HG03521 (cell line): ENCODE data around the gene P2RY14.
A peak's percentile ranks its signal among the peaks of the same experiment; 100 is the strongest.

ENCODE experiments used
- ATAC-seq: cut with Tn5 transposase; IDR thresholded peaks from one replicate; pipeline ENCODE4 v1.9.1; 2021; ENCODE audit warnings: mild to moderate bottlenecking, moderate library complexity; ENCODE audit not compliant: unreplicated experiment

Gene P2RY14

GRCh38 chr3:151303751-151304150 lies 25.4 kb upstream of the P2RY14 start:
- no peak for ATAC-seq

DNA sequence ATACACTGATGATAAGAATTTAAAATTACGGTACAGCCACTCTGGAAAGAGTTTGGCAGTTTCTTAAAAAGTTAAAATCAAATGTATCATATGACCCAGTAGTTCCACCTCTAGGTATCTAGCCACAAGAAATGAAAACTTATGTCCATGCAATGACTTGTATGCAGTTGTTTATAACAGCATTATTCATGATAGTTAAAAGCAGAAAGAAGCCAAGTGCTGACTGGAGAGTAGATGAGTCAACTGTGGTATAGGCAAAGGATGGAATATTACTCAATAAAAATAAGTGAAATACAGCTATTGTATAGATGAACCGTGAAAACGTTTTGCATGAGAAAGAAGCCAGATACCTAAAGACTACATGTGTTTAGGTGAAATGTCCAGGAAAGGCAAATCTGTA lies 23.4 kb upstream of the P2RY14 start:
- no peak for ATAC-seq

- no peak for ATAC-seq
Measured at GRCh38 chr3:151300539-151300938, 22.2 kb upstream of the P2RY14 start.

GRCh38 chr3:151299006-151299405 lies 20.7 kb upstream of the P2RY14 start:
- ATAC-seq = no peak

- ATAC-seq = no peak
Measured at GRCh38 chr3:151297429-151297828, 19.1 kb upstream of the P2RY14 start.

- ATAC-seq = no peak
Measured at GRCh38 chr3:151296226-151296625, 17.9 kb upstream of the P2RY14 start.

DNA sequence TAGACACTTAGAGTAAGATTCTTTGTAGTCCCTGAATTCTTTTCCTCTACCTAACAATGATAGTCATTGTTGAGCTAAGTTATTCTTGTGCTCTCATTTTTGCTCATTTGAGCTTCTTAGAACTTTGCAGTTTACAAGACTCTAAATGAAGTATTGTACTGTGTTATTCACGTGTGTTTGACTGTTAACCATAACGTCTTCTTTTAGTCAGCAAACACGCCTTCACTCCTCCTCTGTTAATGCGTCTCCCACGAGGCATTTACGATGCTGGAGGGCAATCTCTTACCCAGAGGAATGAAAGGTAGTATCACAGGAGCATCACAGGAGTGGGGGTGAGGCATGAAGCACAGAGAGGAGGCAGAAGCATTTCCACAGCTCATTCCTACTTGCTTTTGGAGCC lies 14.8 kb upstream of the P2RY14 start:
- no peak for ATAC-seq

DNA sequence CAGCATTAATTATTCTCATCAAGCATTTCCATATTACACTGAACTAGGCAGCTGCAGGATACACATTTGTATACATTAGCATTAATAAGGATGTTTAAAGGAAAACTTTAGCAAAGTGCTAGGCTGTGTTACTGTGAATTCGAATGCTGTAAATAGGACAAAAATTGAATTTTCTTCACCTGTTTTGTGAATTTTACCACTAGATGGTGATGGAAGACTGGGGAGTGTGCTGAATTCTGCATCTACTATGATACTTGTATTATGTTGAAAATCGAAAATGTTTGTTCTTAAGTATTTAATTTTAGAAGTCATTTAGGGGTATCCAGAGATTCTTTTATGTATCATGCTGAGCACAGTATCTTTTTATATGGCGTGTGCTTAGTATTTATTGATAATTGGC lies 12.3 kb upstream of the P2RY14 start:
- ATAC-seq = no peak

GRCh38 chr3:151289445-151289844 lies 11.1 kb upstream of the P2RY14 start:
- no peak for ATAC-seq

GRCh38 chr3:151285940-151286339 lies 7.6 kb upstream of the P2RY14 start:
- no peak for ATAC-seq

- ATAC-seq = no peak
Measured at GRCh38 chr3:151283907-151284461, 5.6 kb upstream of the P2RY14 start.

- no peak for ATAC-seq
Measured at GRCh38 chr3:151283387-151283786, 5.0 kb upstream of the P2RY14 start.

- ATAC-seq = no peak
Measured at GRCh38 chr3:151282921-151283320, 4.6 kb upstream of the P2RY14 start.

DNA sequence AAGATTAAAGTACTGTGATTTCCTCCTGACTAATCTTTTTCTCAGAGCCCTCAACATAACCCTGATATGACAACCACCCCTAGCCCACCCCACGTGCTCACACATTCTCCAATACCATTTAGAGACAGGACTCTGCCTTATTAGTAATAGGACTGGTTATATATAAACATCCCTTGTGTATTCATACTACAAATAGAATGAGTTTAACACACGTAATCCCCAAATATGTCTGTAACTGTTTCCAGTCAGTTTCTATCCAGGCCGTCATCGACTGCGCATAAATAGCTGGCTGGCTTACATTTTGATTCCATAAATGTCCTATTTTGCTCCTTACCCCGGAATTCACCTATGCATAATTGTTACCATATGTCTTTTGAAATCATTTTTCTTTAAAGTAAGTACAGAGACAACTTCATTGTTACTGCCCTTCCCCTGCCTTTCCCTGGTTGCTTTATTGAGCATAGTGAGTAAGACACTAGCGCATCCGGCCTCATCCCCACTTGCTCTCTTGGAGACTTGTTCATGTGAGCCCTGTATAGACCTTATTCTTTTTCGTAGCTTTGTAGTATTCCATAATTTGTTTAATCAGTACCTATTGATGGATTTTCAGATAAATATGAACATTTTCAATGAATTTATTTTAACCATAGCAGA lies 3.5 kb upstream of the P2RY14 start:
- no peak for ATAC-seq

DNA sequence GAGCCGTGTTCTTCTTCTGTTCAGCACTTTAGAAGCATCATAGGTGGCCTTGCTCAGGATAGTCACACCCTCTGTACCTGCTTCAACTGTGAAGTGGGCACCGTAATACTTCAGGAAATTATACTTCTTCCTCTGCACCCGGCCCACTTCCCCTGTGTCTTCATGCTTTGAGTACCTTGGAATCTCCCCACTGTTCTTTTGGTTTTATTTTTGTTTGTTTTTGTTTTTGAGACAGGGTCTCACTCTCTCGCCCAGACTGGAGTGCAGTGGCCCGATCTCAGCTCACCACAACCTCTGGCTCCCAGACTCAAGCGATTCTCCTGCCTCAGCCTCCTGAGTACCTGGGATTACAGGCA lies 1.7 kb downstream of the P2RY14 start:
- peak; percentile 55 for ATAC-seq

- ATAC-seq = no peak
Measured at GRCh38 chr3:151276038-151276686, 2.2 kb downstream of the P2RY14 start.

DNA sequence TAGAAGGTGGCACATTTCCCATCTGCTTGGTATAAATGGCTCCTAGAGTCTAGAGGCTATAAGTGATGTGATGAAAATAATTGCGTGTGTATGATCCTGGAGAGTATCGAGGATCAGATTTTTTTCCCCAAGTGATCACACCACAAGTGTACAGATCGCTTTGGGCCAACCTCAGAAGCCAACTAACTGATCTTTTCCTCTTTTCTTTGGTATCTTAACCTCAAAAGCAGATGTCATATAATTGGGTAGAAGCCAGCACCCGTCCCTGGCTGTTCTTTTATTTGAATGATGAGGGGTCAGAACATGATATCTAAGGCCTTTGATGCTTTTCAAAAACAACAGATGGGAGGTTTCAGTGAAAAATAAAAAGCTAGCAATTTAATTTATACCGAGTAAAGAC lies 3.3 kb downstream of the P2RY14 start:
- ATAC-seq = no peak

GRCh38 chr3:151269631-151270030 lies 8.7 kb downstream of the P2RY14 start:
- ATAC-seq = no peak

DNA sequence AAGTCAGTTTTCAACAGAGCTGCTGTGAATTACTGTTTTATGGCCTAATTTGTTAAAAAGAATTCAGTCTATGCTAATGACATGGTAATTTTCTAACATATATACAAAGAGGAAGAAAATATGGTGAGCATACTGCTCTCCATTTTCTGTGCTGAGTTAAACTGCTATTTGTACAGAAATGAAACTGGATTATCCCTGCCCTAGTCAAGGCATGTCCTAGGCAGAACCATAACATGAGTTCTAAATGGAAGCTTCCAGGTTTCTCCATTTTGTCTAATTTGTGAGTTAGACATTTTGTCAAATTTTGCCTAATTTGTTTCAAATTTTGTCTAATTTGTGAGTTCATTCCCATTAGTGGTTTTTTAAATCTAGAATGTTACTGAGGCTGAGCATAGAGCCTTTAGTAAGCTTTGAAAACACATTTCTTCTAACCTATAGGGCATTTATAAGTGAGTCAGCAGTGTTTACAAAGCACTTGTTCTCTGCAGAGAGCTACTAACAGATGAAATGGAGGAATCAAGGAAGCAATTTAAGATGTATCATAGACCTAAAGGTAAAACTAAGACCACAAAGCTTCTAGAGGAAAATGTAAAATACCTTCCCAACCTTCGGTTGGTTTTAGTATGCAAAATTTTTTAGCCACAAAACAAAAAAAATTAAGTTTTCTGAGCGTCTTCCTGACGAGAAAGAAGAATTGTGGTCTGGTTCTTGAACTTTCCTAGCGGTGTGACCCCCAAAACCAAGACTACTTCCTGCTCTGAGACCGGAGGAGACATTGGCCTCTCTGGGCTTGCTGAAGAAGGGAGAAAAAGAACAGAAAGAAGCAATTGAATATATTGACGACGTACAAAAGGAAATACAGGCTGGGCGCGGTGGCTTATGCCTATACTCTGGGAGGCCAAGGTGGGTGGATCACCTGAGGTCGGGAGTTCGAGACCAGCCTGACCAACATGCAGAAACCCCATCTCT lies 9.8 kb downstream of the P2RY14 start:
- ATAC-seq = peak; percentile 27

GRCh38 chr3:151267066-151267465 lies 11.3 kb downstream of the P2RY14 start:
- no peak for ATAC-seq

DNA sequence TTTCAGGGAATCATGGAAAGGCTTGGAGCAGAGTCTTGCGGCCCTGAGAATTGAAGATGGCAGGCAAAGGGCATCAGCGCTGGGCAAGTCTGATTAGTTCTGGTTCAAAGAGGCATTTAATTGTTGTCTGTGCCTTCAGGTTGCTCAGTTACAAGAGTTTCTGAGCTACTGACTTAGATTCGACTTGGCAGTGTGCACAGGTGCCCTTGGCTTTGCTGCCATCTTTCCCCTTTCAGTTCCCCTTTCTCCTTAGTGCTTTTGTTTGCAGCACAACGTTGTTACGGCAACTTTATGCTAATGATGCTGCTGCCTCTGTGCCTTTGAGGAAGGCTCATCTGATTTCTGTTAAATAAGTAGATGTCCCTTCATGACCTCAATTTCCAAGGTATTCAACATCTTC lies 12.5 kb downstream of the P2RY14 start:
- ATAC-seq = peak; percentile 96
